Activated CD8-positive, alpha-beta memory T cell treated with anti-CD3 and anti-CD28 coated beads, Interleukin-2, amount 50 U/mL, for 24 hours (primary cell): ENCODE results near the gene APEX1.
A peak's percentile ranks its signal among the peaks of the same experiment; 100 is the strongest.
"Not testable (repeated sequence)": the region's sequence is repeated elsewhere in the genome, so short reads cannot be mapped to it uniquely, and the experiment has no call there.

Experiments used
- DNase-seq: peaks from one replicate; pipeline ENCODE4 v3.0.0-alpha.2; 2020; ENCODE audit errors: extremely low read depth

APEX1 gene

GRCh38 chr14:20435582-20436362, 19.3 kb upstream of the APEX1 start, which contains the start of gene KLHL33:
KLHL33 (minus strand) TSS chr14:20436166; CDS start chr14:20435811, 355 bp downstream.
- DNase-seq: no peak

GRCh38 chr14:20436363-20436755, 18.7 kb upstream of the APEX1 start:
- no peak for DNase-seq

GRCh38 chr14:20438664-20439063, 16.4 kb upstream of the APEX1 start:
- DNase-seq: no peak

GRCh38 chr14:20440465-20440864, 14.6 kb upstream of the APEX1 start:
- no peak for DNase-seq

GRCh38 chr14:20440882-20441281, 14.1 kb upstream of the APEX1 start:
- no peak for DNase-seq

- DNase-seq: no peak
These were observed 13.6 kb upstream of the APEX1 start for GRCh38 chr14:20441461-20441860.

- not testable (repeated sequence) for DNase-seq
These were observed 11.4 kb upstream of the APEX1 start for GRCh38 chr14:20443650-20444049.

- DNase-seq: no peak
These were observed 8.1 kb upstream of the APEX1 start for GRCh38 chr14:20446889-20447288.

GRCh38 chr14:20452831-20453230, 2.2 kb upstream of the APEX1 start:
- DNase-seq: not testable (repeated sequence)

- DNase-seq: no peak
These were observed 602 bp downstream of the APEX1 start for GRCh38 chr14:20455355-20456300.

- no peak for DNase-seq
These were observed 1.9 kb downstream of the APEX1 start for GRCh38 chr14:20456971-20457370.

- no peak for DNase-seq
These were observed 3.2 kb downstream of the APEX1 start for GRCh38 chr14:20458031-20458789.

GRCh38 chr14:20460458-20461224, 5.6 kb downstream of the APEX1 start:
- no peak for DNase-seq

- peak; percentile 99 for DNase-seq
These were observed 6.5 kb downstream of the APEX1 start, which contains the start of gene PIP4P1 for GRCh38 chr14:20461225-20462141. PIP4P1 (minus strand) TSS chr14:20461434; CDS start chr14:20461325, 109 bp downstream.

- no peak for DNase-seq
These were observed 13.8 kb downstream of the APEX1 start for GRCh38 chr14:20468764-20469241.

- DNase-seq: peak; percentile 69
These were observed 14.3 kb downstream of the APEX1 start, which contains the start of gene PNP for GRCh38 chr14:20469242-20469889. PNP (plus strand) TSS chr14:20469406; CDS start chr14:20469525, 119 bp downstream.

- DNase-seq: peak; percentile 38
These were observed 15.0 kb downstream of the APEX1 start for GRCh38 chr14:20469890-20470602.

- DNase-seq: no peak
These were observed 15.5 kb downstream of the APEX1 start for GRCh38 chr14:20470603-20470901.
